Measurements from ENCODE around the gene ATXN7.

Gene ATXN7

DNA sequence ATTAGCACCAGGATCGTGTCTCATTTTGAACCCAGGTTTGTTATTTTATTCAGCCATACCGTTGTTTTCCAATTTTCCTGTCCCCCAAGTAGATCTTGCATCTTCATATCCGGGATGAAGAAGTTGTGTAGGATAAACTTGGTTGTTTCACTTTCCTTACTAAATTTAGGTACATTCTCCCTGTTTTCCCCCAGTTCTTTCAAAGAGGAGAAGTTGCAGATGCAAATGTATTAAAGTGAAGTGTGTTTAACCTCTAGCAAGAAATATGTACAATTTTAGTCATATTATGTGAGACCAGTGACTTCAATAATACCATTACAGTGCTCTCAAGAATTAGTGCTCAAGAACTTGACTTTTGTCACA, 1.3 kb downstream of the ATXN7 start:
- DNase-seq (ENCODE audit: low read depth): no peak

DNA sequence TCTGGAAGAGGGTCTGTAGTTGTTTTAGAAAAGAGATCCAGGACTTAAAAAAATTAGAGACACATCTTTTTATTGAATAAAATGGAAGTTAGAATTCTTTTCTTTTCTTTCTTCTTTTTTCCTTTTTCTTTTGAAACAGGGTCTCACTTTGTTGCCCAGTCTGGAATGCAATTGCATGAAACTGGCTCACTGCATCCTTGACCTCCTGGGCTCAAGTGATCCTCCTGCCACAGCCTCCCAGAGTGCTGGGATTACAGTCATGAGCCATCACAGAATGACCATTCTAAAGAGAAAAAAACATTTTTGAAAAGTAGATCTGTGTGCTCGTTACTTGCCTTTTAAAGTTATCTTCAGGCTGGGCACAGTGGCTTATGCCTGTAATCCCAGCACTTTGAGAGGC, 3.6 kb downstream of the ATXN7 start:
- DNase-seq (ENCODE audit: low read depth): no peak

DNA sequence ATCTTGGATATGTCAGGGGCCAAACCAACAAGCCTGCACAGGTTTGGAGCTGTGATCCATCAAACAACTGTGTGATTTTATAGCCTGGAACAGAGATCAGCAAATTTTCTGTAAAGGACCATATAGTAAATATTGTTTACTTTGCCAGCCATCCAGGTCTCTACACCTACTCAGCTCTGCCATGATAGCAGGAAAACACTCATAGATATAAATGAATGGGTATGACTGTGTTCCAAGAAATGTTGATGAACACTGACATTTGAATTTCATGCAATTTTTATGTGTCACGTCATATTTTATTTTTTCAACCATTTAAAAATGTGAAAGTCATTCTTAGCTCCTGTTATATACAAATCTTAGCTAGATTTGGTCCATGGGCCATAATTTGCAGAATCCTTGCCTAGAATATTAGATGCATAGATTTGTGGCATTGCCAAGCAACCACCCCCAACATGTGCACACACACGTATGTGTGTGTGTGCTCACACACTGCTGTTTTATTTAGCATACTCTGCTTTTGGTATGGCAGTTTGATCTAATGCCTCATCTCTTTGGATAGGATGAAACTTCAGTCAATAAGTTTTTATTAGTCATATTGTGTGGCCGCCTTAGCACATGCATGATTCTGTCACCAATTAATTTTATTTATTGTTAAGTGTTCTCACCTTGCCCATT, 6.4 kb downstream of the ATXN7 start:
- no peak for DNase-seq (ENCODE audit: low read depth)

GRCh38 chr3:63870615-63871005, 6.9 kb downstream of the ATXN7 start:
- DNase-seq (ENCODE audit: low read depth): no peak

GRCh38 chr3:63872135-63872924, 8.7 kb downstream of the ATXN7 start:
- no peak for DNase-seq (ENCODE audit: low read depth)

DNA sequence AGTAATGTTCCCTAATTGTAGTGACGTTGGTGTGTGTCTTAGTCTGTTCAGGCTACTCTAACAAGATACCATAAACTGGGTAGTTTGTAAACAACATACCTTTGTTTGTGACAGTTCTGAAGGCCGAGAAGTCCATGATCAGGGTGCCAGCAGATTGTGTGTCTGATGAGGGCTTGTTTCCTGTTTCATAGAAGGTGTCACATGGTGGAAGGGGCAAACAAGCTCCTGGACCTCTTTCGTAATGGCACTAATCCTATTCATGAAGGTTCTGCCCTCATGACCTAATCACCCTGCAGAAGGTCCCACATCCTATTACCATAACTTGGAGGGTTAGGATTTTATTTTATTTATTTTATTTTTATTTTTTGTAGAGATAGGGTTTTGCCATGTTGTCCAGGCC, 11.1 kb downstream of the ATXN7 start:
- DNase-seq (ENCODE audit: low read depth): no peak

GRCh38 chr3:63875510-63875909, 11.8 kb downstream of the ATXN7 start:
- DNase-seq (ENCODE audit: low read depth): no peak

GRCh38 chr3:63876260-63876659, 12.6 kb downstream of the ATXN7 start:
- no peak for DNase-seq (ENCODE audit: low read depth)

DNA sequence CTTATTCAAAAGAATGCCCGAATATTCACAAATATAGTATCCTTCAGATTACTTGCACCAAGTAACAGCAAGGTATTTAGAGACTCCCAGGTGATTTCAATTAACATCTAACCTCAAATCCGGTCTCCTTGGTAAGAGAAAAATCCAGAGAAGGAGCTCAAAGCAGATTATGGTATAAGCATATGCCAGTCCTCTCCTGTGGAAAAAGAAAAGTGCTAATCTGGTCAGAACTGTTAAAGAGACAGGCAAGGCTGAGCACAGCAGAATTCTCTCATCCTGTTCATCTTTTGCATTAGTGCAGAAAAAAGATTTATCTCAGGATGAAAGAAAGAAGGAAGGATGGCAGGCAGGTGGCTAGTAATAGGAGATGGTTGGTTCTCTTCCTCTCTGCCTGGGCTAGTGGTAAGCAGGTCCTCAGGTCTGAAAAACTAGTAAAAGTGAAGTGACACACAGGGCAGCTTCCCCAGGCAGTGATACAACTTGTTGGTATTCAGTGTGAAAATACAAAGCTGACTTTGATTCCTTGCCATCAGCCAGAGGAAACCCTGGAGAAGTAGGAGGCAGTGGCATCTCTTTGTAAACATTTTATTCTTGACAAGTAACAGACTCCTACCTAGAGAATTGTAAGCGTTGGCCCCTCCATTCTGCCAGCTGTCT, 14.2 kb downstream of the ATXN7 start:
- no peak for DNase-seq (ENCODE audit: low read depth)

DNA sequence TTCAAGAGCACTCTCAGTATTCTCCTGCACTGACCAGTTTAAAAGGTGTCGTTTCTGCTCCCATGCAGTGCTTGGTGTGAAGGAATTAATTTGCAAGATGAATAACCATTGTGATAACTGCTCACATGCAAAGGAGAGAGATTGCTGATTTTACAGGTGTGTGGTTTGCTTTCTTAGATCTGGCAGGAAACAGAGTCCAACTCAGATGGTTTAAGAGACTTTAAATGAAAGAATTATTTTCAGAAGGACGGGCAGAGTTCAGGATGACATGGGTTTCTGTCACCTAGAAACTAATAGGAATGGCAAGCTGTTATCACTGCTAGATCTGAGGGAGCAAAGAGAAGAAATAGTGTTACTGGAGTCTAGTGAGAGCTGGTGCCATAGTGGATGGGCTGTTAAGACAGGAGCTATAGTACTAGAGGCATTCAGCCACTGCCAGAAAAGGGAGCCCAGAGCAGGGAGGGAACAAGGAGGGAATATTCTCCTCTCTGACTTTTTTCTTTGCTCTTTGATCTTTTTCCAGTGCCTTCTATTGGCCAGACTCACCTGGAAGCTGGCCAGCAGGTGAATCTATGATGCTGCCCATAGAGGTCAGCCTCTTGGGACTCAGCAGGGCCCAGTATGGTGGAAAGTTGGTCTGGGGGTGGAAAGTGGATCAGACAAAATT, 14.9 kb downstream of the ATXN7 start:
- DNase-seq (ENCODE audit: low read depth): no peak

- DNase-seq (ENCODE audit: low read depth): no peak
Measured at GRCh38 chr3:63880653-63881052, 17.0 kb downstream of the ATXN7 start.

- DNase-seq (ENCODE audit: low read depth): no peak
Measured at GRCh38 chr3:63886858-63887257, 23.2 kb downstream of the ATXN7 start.

DNA sequence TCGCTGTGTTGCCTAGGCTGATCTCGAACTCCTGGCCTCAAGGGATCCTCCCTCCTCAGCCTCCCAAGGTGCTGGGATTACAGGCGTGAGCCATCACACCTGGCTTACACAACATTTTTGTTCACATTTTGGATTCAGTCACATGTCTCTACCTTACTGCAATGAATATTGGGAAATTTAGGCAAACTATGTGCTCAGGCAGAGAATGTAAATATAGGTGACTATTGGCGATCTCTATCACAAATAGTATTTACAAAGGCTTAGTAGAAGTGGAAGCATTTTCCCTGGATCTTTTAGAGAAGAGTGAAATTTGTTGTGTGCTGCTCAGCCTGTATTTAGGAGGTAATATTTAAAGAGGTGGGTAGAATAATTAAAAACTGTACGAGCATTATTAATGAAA, 27.9 kb downstream of the ATXN7 start:
- no peak for DNase-seq (ENCODE audit: low read depth)

DNA sequence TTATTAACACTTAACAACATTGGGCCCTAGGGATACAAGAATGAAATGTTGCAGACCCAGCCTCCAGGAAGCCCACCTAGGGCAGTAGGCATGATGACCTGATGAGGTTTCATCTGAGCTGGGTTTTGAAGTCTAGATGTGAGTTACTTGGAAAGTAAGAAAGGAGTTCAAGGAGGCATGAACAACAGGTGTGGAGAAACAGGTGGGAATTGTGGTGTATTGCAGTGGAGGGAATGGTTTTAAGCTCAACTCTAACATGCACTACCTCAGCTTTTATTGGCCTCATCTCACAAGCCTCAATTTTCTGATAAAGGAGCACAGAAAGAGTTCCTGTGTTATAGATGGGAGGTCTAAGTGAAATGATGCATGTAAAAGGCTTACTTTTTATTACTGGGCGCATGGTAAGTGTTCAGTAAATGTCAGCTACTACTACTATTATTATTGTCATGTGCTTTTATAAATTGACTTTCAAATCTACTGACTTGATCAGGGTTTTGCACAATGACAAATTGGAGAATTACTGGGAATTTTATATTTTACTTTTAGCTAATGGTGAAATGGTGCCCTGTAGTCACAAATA, 29.2 kb downstream of the ATXN7 start:
- no peak for DNase-seq (ENCODE audit: low read depth)

- no peak for DNase-seq (ENCODE audit: low read depth)
Measured at GRCh38 chr3:63895422-63896189, 31.9 kb downstream of the ATXN7 start.

GRCh38 chr3:63896332-63897030, 32.8 kb downstream of the ATXN7 start:
- no peak for DNase-seq (ENCODE audit: low read depth)

- no peak for DNase-seq (ENCODE audit: low read depth)
Measured at GRCh38 chr3:63900010-63900409, 36.3 kb downstream of the ATXN7 start.

- DNase-seq (ENCODE audit: low read depth): no peak
Measured at GRCh38 chr3:63900459-63900858, 36.8 kb downstream of the ATXN7 start.

GRCh38 chr3:63905731-63906620, 42.3 kb downstream of the ATXN7 start:
- no peak for DNase-seq (ENCODE audit: low read depth)
